ENCODE data around the gene WSB1.

Gene WSB1

DNA sequence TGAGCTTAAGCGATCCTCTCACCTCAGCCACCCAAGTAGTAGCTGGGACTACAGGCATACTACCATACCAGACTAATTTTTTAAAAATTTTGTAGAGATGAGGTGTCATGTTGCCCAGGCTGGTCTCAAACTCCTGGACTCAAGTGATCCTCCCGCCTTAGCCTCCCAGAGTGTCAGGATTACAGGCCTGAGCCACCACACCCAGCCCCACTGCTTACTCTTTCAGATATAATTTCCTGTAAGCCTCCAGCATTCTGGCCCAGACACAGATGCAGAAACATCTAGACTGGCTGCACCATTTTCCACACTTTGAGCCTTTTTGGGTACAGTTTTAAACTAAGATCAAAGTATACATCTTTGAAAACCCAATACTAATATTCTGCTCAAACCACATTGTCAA lies 8.4 kb upstream of the WSB1 start:
- Mint-ChIP-seq H3K27ac (no peak overlapping the region), H3K4me3 (no peak overlapping the region), H3K9me3 (no peaks in the 10 kb centered on the region), H3K27me3 (no peaks in the 10 kb centered on the region), H3K4me1 (ENCODE audit: low read depth) (peaks cover 38% of the 10 kb centered on the region), H3K36me3 (ENCODE audit: low read depth) (no peaks in the 10 kb centered on the region)
- intact Hi-C loops (cut with micrococcal nuclease) = no loop called here

DNA sequence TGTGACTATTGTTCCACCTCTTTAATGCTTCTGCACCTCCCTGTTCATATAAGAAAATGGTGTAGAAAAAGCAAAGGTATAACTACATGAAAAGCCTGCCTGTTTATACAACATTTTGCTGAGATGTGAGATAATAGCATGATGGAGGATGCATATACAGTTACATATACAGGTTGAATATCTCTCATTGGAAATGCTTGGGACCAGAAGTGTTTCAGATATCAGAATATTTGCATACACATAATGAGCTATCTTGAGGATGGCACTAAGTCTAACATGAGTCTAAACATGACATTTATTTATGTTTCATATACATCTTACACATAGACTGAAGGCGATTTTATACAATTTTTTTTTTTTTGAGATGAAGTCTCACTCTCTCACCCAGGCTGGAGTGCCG lies 5.7 kb upstream of the WSB1 start:
- no peak overlapping the region for H3K27ac Mint-ChIP-seq
- H3K36me3 Mint-ChIP-seq (ENCODE audit: low read depth) = no peaks in the 10 kb centered on the region
- peaks cover 26% of the 10 kb centered on the region for H3K4me1 Mint-ChIP-seq (ENCODE audit: low read depth)
- no peak overlapping the region for H3K4me3 Mint-ChIP-seq
- H3K9me3 Mint-ChIP-seq = no peaks in the 10 kb centered on the region
- no peaks in the 10 kb centered on the region for H3K27me3 Mint-ChIP-seq
- intact Hi-C loops (cut with micrococcal nuclease) = no loop called here

DNA sequence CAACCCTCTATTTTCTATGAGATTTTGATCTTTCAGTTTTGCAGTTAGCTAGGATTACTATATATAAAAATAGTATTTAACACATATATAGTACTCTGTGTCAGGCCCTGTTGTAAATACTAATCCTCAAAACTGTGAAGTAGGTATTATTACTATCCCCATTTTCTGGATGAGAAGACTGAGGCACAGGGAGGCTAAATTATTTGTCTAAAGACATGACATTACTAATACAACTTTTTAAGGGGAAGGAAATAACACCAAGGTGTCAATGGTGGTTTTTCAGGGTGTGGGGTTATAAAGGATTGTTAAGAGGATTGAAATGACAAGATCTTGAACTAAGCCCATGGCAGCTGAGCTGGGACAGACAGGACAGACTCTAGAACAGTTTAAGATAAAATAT lies 4.1 kb upstream of the WSB1 start:
- H3K4me1 Mint-ChIP-seq (ENCODE audit: low read depth) = peaks cover 19% of the 10 kb centered on the region
- no peak overlapping the region for H3K4me3 Mint-ChIP-seq
- H3K36me3 Mint-ChIP-seq (ENCODE audit: low read depth) = peaks cover 10% of the 10 kb centered on the region
- no peaks in the 10 kb centered on the region for H3K27me3 Mint-ChIP-seq
- no peaks in the 10 kb centered on the region for H3K9me3 Mint-ChIP-seq
- no peak overlapping the region for H3K27ac Mint-ChIP-seq
- intact Hi-C loops (cut with micrococcal nuclease) = loop anchor here (5.0 kb wide), 1 partner anchor 42 kb away; no protein-coding TSS in a partner anchor

DNA sequence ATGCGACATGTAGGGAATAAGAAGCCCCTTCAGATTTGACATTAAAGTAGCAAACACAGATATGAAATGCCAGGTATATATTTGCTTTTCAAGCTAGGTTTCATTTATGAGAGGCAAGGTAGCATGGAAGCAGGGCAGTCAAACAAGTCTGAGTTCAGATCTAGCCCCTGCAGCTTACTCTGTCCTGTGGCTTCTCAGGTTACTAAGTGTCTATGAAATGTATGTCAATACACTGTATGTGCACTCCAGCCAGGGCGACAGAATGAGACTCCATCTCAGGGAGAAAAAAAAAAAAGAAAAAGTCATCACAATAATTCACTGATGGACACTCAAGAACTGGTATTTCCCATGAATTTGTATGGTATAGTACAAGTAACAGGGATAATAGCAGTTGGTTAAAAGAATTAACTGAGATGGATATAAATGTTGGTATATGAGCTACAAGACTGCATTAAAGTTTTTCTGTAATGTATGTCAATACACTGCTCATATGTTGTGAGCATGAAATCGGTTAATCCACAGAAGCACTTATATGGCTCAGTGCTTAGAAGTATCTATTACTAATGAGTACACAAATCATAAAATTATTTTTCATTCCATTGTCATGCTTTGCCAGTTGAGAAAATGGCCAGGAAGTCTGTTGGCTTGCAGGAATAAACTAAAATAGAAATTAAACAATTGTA lies 2.9 kb upstream of the WSB1 start:
- H3K27ac Mint-ChIP-seq = no peak overlapping the region
- no peak overlapping the region for H3K4me3 Mint-ChIP-seq
- H3K27me3 Mint-ChIP-seq = no peaks in the 10 kb centered on the region
- intact Hi-C loops (cut with micrococcal nuclease) = loop anchor here (5.0 kb wide), 1 partner anchor 41 kb away; no protein-coding TSS in a partner anchor
- peaks cover 22% of the 10 kb centered on the region for H3K36me3 Mint-ChIP-seq (ENCODE audit: low read depth)
- peaks cover 18% of the 10 kb centered on the region for H3K4me1 Mint-ChIP-seq (ENCODE audit: low read depth)
- no peaks in the 10 kb centered on the region for H3K9me3 Mint-ChIP-seq

DNA sequence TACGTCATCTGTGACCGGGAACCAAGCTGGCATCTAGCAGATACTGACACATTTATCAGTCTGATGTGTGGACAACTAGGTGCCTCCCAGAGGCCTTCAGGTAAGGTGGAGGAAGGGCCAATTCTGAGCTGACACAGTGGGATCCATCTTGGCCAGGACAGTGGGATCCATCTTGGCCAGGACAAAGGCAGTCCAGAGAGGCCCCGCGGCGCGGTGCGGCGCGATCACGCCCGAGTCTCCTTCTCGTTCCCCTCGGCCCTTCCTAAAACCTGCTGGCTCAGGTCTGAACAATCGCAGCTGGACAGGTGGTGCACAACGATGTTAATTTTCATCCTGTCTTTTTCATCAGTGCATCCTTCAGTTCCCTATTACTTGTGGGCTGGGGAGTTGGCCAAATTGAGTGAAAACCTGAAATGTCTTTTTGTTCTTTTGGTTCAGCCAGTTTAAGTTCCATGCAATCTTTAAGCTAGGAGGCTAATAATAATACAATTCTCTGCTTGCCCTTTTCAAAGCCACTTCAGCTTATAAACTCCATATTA lies 486 bp upstream of the WSB1 start:
- Mint-ChIP-seq H3K27ac (peak overlapping the region; percentile 100), H3K9me3 (no peaks in the 10 kb centered on the region), H3K4me3 (peak overlapping the region; percentile 95), H3K36me3 (ENCODE audit: low read depth) (peaks cover 44% of the 10 kb centered on the region), H3K4me1 (ENCODE audit: low read depth) (peaks cover 33% of the 10 kb centered on the region), H3K27me3 (no peaks in the 10 kb centered on the region)
- intact Hi-C loops (cut with micrococcal nuclease) = loop anchor here (1.0 to 5.0 kb wide), 2 partner anchors 11 to 39 kb away; no protein-coding TSS in a partner anchor

DNA sequence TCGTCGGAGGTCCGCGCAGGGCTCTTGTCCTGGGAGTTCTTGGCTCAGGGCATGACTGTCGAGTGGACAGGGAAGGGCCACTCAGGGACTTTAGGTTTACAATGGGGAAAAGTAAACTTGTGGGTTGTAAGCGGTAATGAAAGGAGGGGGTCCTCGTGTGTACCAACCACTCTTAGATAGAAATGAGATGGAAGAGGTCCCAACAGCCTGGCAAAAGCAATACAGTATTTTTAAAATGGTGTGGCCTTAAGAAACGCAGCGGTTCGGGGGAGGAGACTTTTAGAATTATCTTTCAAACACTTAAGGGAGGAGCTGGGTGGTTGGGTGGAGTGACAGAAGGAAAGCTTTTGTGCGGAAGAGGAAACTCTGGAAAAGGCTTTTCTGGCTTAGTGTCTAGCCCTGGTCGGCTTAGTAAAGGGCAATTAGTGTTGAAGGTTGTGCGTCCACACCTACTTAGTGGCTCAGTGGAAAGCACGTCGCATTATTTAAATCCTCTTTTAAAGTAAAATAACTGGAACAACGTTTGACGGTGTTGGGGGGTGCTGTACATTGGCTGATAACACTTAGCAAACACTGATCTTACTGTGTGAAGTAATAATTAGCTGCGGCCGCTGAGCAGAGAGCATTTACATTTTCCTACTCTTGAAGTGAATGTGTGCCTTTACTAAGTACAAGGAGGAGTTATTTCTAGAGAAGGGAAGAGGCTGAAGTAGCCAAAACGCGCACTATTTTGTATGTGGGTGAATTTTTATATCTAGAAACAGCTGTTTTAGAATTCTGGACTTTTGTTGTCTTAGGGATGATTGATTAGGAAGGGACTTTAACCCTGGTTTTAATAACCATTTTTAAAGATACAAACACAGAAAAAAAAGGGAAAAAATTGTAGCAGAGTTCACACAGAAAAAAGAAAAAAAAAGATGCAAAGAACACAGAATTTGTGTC lies 1.0 kb downstream of the WSB1 start:
- peaks cover 53% of the 10 kb centered on the region for H3K36me3 Mint-ChIP-seq (ENCODE audit: low read depth)
- H3K27me3 Mint-ChIP-seq = no peaks in the 10 kb centered on the region
- intact Hi-C loops (cut with micrococcal nuclease) = loop anchor here (2.0 to 5.0 kb wide), 3 partner anchors 30 to 50 kb away; no protein-coding TSS in a partner anchor
- H3K4me1 Mint-ChIP-seq (ENCODE audit: low read depth) = peaks cover 43% of the 10 kb centered on the region
- peak overlapping the region; percentile 95 for H3K4me3 Mint-ChIP-seq
- no peaks in the 10 kb centered on the region for H3K9me3 Mint-ChIP-seq
- peak overlapping the region; percentile 100 for H3K27ac Mint-ChIP-seq

DNA sequence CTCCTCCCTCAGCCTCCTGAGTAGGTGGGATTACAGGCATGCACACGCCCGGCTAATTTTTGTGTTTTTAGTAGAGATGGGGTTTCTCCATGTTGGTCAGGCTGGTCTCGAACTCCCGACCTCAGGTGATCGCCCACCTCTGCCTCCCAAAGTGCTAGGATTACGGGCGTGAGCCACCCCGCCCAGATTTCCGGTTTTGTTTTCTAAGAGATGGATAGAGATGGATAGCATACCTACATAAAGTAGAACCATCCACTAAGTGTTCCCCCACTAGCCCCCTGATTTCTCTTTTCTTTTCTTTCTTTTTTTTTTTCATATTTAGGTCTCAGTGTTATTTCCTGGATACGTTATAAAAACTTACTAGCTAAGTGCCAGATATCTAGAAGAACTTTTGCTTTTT lies 2.0 kb downstream of the WSB1 start:
- H3K27me3 Mint-ChIP-seq = no peaks in the 10 kb centered on the region
- peak overlapping the region; percentile 95 for H3K4me3 Mint-ChIP-seq
- H3K9me3 Mint-ChIP-seq = no peaks in the 10 kb centered on the region
- H3K36me3 Mint-ChIP-seq (ENCODE audit: low read depth) = peaks cover 54% of the 10 kb centered on the region
- intact Hi-C loops (cut with micrococcal nuclease) = loop anchor here (2.0 kb wide), 2 partner anchors 31 to 51 kb away; no protein-coding TSS in a partner anchor
- peaks cover 45% of the 10 kb centered on the region for H3K4me1 Mint-ChIP-seq (ENCODE audit: low read depth)
- peak overlapping the region; percentile 100 for H3K27ac Mint-ChIP-seq

DNA sequence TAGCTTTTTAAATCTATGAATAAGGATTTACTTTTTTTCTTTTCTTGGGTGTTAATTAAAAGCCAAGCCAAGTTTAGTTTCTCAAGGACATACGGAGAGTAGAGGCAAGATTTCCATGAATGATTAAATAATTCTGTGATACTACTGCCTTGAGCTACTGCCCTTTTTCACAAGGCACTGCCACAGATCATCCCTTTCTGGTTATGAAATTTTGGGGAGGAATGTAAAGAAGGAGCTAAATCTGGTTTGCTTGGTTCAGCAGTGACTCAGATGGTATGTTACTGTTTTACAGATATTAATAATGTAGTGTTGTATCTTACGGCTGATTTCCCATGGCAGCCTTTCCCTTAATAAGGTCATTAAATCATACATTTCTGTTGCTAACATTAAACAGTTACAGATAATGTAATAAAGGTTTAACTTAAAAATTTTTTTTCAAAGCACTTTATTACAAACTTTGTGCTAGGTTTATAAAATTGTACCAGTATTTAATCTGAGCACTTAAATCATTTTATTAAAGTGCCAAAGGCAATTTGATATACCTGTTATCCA lies 2.6 kb downstream of the WSB1 start:
- H3K36me3 Mint-ChIP-seq (ENCODE audit: low read depth) = peaks cover 60% of the 10 kb centered on the region
- H3K27me3 Mint-ChIP-seq = no peaks in the 10 kb centered on the region
- intact Hi-C loops (cut with micrococcal nuclease) = no loop called here
- peaks cover 51% of the 10 kb centered on the region for H3K4me1 Mint-ChIP-seq (ENCODE audit: low read depth)
- no peaks in the 10 kb centered on the region for H3K9me3 Mint-ChIP-seq
- peak overlapping the region; percentile 95 for H3K4me3 Mint-ChIP-seq
- H3K27ac Mint-ChIP-seq = peak overlapping the region; percentile 100

DNA sequence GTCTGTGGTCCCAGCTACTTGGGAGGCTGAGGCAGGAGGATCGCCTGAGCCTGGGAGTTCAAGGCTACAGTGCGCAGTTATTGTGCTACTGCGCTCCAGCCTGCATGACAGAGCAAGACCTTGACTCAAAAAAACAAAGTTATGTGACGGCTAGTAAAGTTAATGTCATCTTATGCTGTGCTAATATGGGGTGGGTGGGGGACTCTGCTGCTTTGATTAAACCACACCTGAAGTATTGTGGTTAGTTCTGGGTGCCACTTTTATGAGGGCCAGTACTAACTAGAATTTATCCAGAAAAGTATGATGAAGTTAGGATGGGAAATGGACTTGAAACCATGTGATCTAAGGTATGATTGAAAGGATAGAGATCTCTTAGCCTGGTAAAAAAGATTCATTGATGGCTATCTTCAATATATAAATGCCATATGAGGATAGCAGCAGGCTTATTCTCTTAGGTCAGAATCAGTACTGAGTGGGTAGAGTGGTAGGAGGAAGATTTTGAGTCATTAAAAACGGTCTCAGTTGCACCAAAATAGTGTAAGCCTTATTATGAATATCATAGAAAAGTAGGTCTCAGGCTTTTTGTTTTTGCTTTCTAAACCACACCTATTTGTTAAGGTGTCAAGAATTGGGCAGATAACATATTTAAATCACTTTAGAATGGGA lies 5.6 kb downstream of the WSB1 start:
- intact Hi-C loops (cut with micrococcal nuclease) = no loop called here
- peak overlapping the region; percentile 45 for H3K27ac Mint-ChIP-seq
- no peaks in the 10 kb centered on the region for H3K9me3 Mint-ChIP-seq
- peaks cover 58% of the 10 kb centered on the region for H3K4me1 Mint-ChIP-seq (ENCODE audit: low read depth)
- no peak overlapping the region for H3K4me3 Mint-ChIP-seq
- peaks cover 78% of the 10 kb centered on the region for H3K36me3 Mint-ChIP-seq (ENCODE audit: low read depth)
- H3K27me3 Mint-ChIP-seq = no peaks in the 10 kb centered on the region

DNA sequence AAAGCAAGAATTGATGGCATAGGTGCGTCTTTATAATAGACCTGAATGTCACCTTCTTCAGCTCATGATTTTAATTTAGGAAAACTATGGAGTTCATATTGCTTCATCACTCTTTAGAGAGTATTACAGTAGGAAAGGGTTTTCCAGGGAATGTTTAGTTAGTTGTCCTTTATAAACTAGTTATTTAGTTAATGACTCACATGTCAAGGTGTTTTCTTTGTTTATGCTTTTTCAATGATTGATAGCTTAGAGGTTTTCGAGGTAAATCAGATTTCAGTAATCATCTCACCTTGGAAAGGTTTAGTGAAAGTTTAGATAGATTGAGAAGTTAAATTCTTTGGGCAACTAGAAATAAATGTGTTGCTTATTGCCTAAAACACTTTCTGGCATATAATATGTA lies 9.8 kb downstream of the WSB1 start:
- no peak overlapping the region for H3K4me3 Mint-ChIP-seq
- intact Hi-C loops (cut with micrococcal nuclease) = no loop called here
- H3K9me3 Mint-ChIP-seq = no peaks in the 10 kb centered on the region
- H3K36me3 Mint-ChIP-seq (ENCODE audit: low read depth) = peaks cover 73% of the 10 kb centered on the region
- peaks cover 38% of the 10 kb centered on the region for H3K4me1 Mint-ChIP-seq (ENCODE audit: low read depth)
- H3K27ac Mint-ChIP-seq = no peak overlapping the region
- H3K27me3 Mint-ChIP-seq = no peaks in the 10 kb centered on the region

DNA sequence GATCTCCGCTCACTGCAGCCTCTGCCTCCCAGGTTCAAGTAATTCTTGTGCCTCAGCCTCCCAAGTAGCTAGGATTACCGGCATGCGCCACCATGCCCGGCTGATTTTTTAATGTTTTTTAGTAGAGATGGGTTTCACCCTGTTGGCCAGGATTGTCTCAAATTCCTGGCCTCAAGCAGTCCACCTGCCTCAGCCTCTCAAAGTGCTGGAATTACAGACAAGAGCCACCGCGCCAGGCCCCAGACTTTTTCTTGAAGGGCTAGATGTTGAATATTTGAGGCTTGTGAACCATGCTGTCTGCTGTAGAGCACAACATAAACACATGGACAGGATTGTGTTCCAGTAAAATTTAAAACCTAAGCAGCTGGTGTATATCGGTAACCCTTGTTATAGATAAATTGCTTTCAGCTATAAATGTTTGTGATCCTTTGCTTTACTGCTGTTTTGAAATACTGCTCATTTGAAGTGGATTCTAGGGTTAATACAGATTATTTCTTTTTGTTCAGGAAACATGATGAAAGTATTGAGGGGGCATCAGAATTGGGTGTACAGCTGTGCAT lies 12.4 kb downstream of the WSB1 start:
- intact Hi-C loops (cut with micrococcal nuclease) = no loop called here
- Mint-ChIP-seq H3K36me3 (ENCODE audit: low read depth) (peaks cover 84% of the 10 kb centered on the region), H3K27me3 (no peaks in the 10 kb centered on the region), H3K4me1 (ENCODE audit: low read depth) (peaks cover 17% of the 10 kb centered on the region), H3K27ac (no peak overlapping the region), H3K9me3 (no peaks in the 10 kb centered on the region), H3K4me3 (no peak overlapping the region)

DNA sequence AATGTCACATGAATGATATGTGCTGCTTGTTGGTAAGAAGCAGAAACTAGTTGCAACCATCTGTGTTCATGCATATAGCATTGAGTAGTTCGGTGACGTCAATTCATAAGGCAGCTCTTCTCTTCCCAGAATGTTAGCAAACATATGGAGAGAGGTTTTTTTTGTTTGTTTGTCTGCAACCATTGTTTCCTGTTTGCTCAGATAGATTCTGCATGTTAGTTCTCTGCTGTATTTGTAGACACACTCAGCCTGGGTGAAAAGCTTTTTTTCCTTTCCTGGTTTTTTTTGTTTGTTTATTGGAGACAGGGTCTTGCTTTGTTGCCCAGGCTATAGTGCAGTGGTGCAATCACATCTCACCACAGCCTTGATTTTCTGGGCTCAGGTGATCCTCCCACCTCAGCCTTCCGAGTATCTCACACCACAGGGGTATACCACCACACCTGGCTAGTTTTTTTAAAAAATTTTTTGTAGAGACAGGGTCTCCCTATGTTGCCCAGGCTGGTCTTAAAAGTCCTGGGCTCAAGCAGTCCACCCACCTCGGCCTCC lies 16.7 kb downstream of the WSB1 start:
- peaks cover 99% of the 10 kb centered on the region for H3K36me3 Mint-ChIP-seq (ENCODE audit: low read depth)
- no peak overlapping the region for H3K4me3 Mint-ChIP-seq
- H3K27ac Mint-ChIP-seq = no peak overlapping the region
- H3K27me3 Mint-ChIP-seq = no peaks in the 10 kb centered on the region
- H3K4me1 Mint-ChIP-seq (ENCODE audit: low read depth) = no peaks in the 10 kb centered on the region
- intact Hi-C loops (cut with micrococcal nuclease) = no loop called here
- H3K9me3 Mint-ChIP-seq = no peaks in the 10 kb centered on the region

DNA sequence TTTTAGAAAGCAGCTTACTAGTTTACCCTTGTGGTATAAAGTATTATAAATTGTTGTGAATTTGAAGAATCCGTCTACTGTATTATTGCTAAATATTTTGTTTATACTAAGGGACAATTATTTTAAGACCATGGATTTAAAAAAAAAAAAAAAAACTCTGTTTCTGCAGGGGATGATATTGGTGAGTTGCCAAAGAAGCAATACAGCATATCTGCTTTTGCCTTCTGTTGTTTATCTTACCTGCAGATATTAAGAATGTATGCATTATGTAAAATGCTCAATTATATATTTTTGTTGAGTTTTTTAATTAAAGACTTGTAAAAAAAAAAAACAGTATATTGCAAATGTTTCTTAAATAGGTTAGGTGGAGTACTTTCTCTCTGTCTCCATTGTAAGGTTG lies 19.4 kb downstream of the WSB1 start:
- no peaks in the 10 kb centered on the region for H3K27me3 Mint-ChIP-seq
- no peak overlapping the region for H3K4me3 Mint-ChIP-seq
- H3K27ac Mint-ChIP-seq = no peak overlapping the region
- H3K4me1 Mint-ChIP-seq (ENCODE audit: low read depth) = no peaks in the 10 kb centered on the region
- H3K9me3 Mint-ChIP-seq = no peaks in the 10 kb centered on the region
- intact Hi-C loops (cut with micrococcal nuclease) = no loop called here
- peaks cover 99% of the 10 kb centered on the region for H3K36me3 Mint-ChIP-seq (ENCODE audit: low read depth)

Data from dendritic cell treated with granulocyte-macrophage colony-stimulating factor and Interleukin-4, amounts not matched to agents 40 ng/mL and 50 ng/mL, for 4 days (primary cell).